Thoracic aorta (tissue), 2 donors: ENCODE results near the gene FAM187B. TPM values are rescaled to one million over a fixed set of nuclear protein-coding genes. Genes with fewer than 3 reads are reported as not detected.

Experiments
- ATAC-seq: fragments of 150-250 bp; one replicate; pipeline ENCODE4 v1.8.0; 2017; ENCODE audit warnings: low read depth; ENCODE audit not compliant: insufficient number of reproducible peaks, low FRiP score
- DNase-seq: peaks from one replicate; pipeline ENCODE4 v3.0.0-alpha.2; 2020; ENCODE audit warnings: low spot score
- H3K27ac ChIP-seq, 2 donors: fragments of 200-600 bp; sonication (generic); 1 replicate in 1 of 2; 2 replicates in 1 of 2; pipeline ENCODE4 v1.5.1; 2016; ENCODE audit warnings: mild to moderate bottlenecking in 2 of 2, moderate library complexity in 2 of 2
- H3K27me3 ChIP-seq: fragments of 200-600 bp; sonication (generic); replicated peaks from 2 replicates; pipeline ENCODE4 v1.6.0; 2016; ENCODE audit warnings: mild to moderate bottlenecking; ENCODE audit not compliant: insufficient read depth
- H3K36me3 ChIP-seq: fragments of 200-600 bp; sonication (generic); one replicate; pipeline ENCODE4 v1.5.1; 2016
- H3K4me1 ChIP-seq, 2 donors: fragments of 200-600 bp; sonication (generic); 1 replicate in 1 of 2; 2 replicates in 1 of 2; pipeline versions ENCODE4 v1.5.1 to v1.6.0; 2016; ENCODE audit warnings: low read depth in 2 of 2, mild to moderate bottlenecking in 1 of 2; ENCODE audit not compliant: control insufficient read depth in 1 of 2
- H3K4me3 ChIP-seq: fragments of 200-600 bp; sonication (generic); 2 replicates; pipeline ENCODE4 v1.5.1; 2016; ENCODE audit warnings: mild to moderate bottlenecking
- H3K9me3 ChIP-seq: fragments of 200-600 bp; sonication (generic); 2 replicates; pipeline ENCODE4 v1.5.1; 2016
- total RNA-seq, 2 donors: library from RNA; depleted of rRNA; stranded (reverse); fragments of >200 nt; gene quantifications; one replicate each; pipeline versions ENCODE4 v1.1.0 to v1.2.3, GENCODE V29; 2016
- TF ChIP-seq, protein P1 (sequence below): fragments of 200-600 bp; sonication (generic); IDR thresholded peaks from one replicate; pipeline ENCODE4 v1.5.1; 2019; ENCODE audit warnings: antibody characterized with exemption

FAM187B gene
- total RNA-seq, 2 donors from 2014 or later = not detected

GRCh38 chr19:35265900-35266519 is 37.5 kb upstream of the FAM187B start:
- ATAC-seq (no peak), DNase-seq (no peak)

DNA sequence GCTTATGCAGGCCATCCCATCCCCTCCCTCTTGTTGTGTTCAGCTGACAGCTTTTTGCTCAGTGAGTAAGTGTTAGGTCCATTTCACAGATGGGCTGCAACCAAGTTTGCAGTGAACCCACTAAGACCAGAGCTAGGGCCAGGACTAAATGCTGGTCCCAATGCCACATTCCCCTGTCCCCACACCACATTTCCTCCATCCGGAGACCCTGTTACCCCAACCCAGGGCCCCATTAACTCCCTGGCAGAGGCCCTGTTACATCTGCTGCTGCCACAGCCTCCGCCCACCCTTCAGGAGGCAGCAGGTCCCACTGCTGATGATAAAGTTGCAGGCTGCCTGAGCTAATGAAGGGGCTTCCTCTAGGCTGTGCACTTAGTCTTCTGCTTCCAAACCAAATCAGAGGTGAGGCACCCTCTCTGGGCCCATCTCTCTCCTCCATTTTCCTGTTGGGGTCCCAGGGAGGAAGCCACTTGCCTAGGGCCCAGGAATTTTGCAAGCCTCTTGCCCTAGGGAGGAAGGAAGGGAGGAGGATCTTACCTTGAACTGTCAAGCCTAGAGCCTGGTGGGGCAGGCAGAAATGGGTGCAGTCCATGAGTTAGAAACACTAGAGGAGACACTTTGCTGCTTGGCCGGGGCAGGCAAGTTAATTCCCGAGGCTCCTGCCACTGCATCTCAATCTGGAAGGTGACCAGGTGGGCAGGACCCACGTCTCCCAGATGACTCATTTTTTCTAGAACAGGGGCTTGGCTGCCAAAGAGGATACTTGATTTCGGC is 36.8 kb upstream of the FAM187B start:
- no peaks in the 10 kb centered on the region for H3K36me3 ChIP-seq
- TF ChIP-seq, protein P1, sequence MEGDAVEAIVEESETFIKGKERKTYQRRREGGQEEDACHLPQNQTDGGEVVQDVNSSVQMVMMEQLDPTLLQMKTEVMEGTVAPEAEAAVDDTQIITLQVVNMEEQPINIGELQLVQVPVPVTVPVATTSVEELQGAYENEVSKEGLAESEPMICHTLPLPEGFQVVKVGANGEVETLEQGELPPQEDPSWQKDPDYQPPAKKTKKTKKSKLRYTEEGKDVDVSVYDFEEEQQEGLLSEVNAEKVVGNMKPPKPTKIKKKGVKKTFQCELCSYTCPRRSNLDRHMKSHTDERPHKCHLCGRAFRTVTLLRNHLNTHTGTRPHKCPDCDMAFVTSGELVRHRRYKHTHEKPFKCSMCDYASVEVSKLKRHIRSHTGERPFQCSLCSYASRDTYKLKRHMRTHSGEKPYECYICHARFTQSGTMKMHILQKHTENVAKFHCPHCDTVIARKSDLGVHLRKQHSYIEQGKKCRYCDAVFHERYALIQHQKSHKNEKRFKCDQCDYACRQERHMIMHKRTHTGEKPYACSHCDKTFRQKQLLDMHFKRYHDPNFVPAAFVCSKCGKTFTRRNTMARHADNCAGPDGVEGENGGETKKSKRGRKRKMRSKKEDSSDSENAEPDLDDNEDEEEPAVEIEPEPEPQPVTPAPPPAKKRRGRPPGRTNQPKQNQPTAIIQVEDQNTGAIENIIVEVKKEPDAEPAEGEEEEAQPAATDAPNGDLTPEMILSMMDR = no peak
- no peak for DNase-seq
- H3K4me3 ChIP-seq = no peak overlapping the region
- ATAC-seq = no peak
- H3K27me3 ChIP-seq = no peaks in the 10 kb centered on the region
- no peaks in the 10 kb centered on the region for H3K9me3 ChIP-seq
- H3K4me1 ChIP-seq = peaks cover 20 to 29% of the 10 kb centered on the region in 2 donors
- H3K27ac ChIP-seq = peak overlapping the region in 1 of 2 donors; percentile 1

More at GRCh38 chr19:35265900-35266519, 37.5 kb upstream of the FAM187B start:
- H3K27me3 ChIP-seq = no peaks in the 10 kb centered on the region
- peaks cover 21 to 33% of the 10 kb centered on the region in 2 donors for H3K4me1 ChIP-seq
- H3K27ac ChIP-seq = peak overlapping the region; percentile 1 to 87
- H3K4me3 ChIP-seq = no peak overlapping the region
- peaks cover 5% of the 10 kb centered on the region for H3K36me3 ChIP-seq
- H3K9me3 ChIP-seq = no peaks in the 10 kb centered on the region
- TF ChIP-seq, protein P1 = no peak

DNA sequence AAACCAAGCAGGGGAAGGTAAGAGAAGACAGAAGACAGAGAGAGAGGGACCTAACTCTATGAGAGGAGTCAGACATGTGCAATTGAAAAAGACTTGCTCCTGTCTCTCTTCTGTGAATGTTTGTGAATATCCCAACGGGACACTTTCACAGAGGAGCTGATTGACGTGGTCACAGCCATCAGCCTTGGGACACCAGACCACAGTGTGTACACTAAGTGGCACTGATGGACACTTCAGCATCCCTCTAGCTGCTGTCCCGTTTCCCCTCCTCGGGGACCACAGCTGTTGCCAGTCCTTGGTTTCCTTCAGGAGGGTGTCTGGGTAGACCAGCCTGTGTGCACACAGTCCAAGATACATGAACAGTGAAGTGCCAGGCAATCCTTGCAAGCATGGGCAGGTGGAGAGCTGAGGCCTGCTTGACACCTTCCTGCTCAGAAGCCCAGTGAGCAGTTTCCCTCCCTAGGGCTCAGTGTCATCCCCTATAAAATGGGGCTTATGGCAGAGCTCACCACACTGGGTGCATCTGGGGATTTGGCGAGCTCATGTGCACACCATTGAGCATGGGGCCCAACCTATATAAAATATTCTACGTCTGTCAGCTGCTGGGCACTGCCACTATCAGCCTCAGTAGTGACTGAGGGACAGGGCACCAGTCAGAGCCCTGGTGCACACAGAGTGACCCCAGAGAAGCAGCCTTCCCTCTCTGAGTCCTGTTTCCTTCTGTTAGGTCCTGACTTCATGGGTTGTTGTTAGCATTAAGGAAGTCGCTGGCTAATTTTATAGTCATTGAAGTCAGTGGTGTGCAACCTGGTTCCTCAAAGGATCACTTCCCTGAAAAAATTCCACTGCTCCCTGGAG is 36.0 kb upstream of the FAM187B start:
- no peak for DNase-seq
- H3K27me3 ChIP-seq = no peaks in the 10 kb centered on the region
- no peak overlapping the region for H3K27ac ChIP-seq
- no peak for ATAC-seq
- TF ChIP-seq, protein P1 = no peak
- H3K4me3 ChIP-seq = no peak overlapping the region
- peaks cover 15 to 22% of the 10 kb centered on the region in 2 donors for H3K4me1 ChIP-seq
- no peaks in the 10 kb centered on the region for H3K9me3 ChIP-seq
- no peaks in the 10 kb centered on the region for H3K36me3 ChIP-seq

- TF ChIP-seq, protein P1 = no peak
- no peak for ATAC-seq
- Histone ChIP-seq H3K36me3 (no peaks in the 10 kb centered on the region), H3K4me1 (peaks cover 15 to 22% of the 10 kb centered on the region in 2 donors), H3K27me3 (no peaks in the 10 kb centered on the region), H3K9me3 (no peaks in the 10 kb centered on the region), H3K4me3 (no peak overlapping the region), H3K27ac (no peak overlapping the region)
- no peak for DNase-seq
Observed at GRCh38 chr19:35262101-35262761, 33.7 kb upstream of the FAM187B start.
